NCI-H1930 (cell line): Measurements from ENCODE around the gene FAM234A.
"Not testable (repeated sequence)": the region's sequence is repeated elsewhere in the genome, so short reads cannot be mapped to it uniquely, and the experiment has no call there.

Experiments
- DNase-seq, 2 experiments: peaks; one replicate each; lab custom pipeline; 2025; lab: John Stamatoyannopoulos, UW

FAM234A gene

GRCh38 chr16:230949-231348, 3.7 kb upstream of the FAM234A start:
- no peak for DNase-seq

- no peak for DNase-seq
These were observed 5.3 kb downstream of the FAM234A start for GRCh38 chr16:239948-240277.

- no peak for DNase-seq
These were observed 5.9 kb downstream of the FAM234A start for GRCh38 chr16:240559-240958.

DNA sequence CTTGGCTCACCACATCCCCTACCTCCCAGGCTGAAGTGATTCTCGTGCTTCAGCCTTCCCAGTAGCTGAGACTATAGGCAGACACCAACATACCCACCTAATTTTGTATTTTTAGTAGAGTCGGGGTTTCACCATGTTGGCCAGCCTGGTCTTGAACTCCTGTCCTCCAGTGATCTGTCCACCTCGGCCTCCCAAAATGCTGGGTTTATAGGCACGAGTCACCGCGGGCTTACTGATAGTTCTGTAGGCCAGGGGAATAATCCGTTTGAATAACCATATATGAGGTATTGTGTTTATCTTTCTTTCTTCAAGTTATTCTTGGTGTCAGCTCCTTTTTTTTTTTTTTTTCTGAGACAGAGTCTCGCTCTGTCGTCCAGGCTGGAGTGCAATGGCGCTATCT, 7.7 kb downstream of the FAM234A start:
- DNase-seq: no peak

DNA sequence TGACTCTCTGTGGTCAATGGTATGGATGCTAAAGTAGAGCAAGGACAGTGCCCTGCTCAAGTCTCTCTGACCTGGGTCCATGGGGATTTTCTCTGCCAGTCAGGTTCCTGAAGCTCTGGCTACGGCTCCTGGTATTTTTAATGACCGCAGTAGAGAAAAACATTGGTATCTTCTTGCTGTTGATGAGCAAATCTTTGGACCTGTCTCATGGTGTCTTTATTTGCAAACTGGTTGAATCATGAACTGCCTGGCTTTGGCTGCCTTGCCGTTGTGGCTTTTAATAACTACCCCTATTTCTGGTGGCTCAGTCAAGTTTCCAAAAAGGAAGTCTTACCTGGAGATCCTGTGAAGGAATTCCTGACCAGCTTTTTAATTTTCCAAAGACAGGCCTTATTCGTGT, 8.7 kb downstream of the FAM234A start:
- no peak for DNase-seq

GRCh38 chr16:245105-245504, 10.5 kb downstream of the FAM234A start:
- DNase-seq: no peak

- DNase-seq: no peak
These were observed 12.4 kb downstream of the FAM234A start for GRCh38 chr16:247027-247426.

DNA sequence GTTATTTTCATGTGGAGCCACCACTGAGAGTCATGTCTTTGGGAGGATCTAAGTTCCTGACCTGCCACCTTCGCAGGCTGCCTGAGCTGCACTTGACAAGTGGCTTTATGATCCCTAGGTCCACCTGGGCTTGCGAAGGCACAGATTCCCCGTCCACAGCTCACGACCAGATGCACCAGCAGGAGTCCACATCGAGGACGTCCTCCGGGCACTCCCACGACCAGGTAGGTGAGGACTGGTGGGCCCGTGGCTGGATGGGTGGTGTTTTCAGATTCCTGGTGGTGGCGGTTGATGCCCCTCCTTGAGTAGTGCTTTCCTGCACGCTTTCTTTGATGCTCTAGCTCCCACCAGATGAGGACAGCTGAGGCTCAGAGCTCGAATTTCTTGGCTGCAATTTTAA, 14.8 kb downstream of the FAM234A start:
- DNase-seq: no peak

GRCh38 chr16:252366-253337, 18.0 kb downstream of the FAM234A start:
- DNase-seq: no peak

DNA sequence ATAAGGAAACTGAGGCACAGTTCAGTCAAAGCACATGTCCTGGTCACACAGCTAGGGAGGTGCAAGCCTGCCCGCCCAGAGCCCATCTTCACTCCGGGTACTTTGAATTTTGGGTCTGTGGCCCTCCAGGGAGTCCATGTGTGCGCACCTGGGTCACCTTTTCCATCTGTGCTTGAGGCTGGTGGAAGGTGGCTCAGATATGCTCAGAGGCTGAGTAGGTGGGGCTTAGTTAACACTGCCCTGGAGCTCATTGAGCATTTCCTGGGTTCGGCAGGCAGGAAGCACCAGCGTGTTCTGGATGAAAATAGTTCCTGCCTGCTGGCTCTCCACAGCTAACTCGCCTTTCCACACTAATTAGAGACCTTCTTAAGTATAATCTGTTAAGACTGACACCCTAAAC, 19.2 kb downstream of the FAM234A start:
- no peak for DNase-seq

GRCh38 chr16:254461-254860, 19.8 kb downstream of the FAM234A start:
- no peak for DNase-seq

- DNase-seq: no peak
These were observed 20.6 kb downstream of the FAM234A start for GRCh38 chr16:255183-255582.

- not testable (repeated sequence) for DNase-seq
These were observed 23.5 kb downstream of the FAM234A start for GRCh38 chr16:258091-258490.

- no peak for DNase-seq
These were observed 24.6 kb downstream of the FAM234A start for GRCh38 chr16:259226-259625.

- no peak for DNase-seq
These were observed 25.2 kb downstream of the FAM234A start for GRCh38 chr16:259814-260253.

- no peak for DNase-seq
These were observed 25.7 kb downstream of the FAM234A start for GRCh38 chr16:260326-260725.

DNA sequence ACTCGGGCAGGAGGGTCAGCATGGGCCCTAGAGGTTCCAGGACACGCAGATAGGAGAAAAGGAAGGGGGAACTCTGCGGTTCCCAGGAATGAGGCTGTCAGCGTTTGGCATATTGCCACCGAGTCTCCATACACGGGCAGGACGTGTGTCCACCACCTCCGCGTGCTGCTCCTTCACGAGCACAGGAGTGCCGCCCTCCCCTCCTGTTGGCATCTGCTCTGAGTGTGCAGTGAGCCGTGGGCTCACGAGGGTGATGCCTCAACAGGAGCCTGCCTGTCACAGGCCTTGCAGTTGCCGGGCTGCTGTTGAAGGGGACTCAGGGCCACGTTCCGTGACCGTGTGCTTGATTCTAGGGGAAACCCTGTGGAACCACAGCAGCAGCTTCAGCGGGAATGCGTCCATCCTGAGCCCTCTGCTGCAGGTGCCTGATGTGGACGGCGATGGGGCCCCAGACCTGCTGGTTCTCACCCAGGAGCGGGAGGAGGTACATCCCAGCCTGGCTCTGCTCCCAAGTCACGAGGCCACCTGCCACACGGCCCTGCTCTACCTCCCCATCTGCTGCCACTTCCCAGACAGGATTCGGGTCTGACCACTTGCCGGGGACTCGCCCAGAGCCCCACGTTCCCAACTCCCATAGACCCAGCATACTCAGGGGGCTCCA, 26.5 kb downstream of the FAM234A start:
- no peak for DNase-seq

GRCh38 chr16:262121-262745, 27.6 kb downstream of the FAM234A start:
- DNase-seq: no peak

DNA sequence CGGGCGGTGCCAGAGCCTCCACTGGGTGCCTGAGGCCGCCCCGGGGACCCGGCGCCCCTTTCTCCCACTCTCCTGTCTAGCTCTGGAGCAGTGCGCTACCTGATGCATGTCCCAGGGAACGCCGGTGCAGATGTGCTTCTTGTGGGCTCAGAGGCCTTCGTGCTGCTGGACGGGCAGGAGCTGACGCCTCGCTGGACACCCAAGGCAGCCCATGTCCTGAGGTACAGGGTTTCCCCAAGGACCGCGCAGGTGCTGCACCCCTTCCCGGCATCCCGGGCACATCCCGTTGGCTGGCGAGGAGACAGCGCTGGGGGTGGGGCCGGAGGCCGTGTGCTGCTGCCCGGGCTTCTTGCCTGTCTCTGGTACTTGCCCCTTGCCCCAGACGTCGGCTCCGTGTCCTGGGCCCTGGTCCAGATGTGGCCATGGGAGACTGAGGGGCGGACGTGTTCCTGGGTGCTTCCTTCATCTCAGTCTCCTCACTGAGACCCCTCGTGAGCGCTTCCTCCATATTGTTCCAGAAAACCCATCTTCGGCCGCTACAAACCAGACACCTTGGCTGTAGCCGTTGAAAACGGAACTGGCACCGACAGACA, 28.7 kb downstream of the FAM234A start:
- DNase-seq: no peak

- no peak for DNase-seq
These were observed 29.3 kb downstream of the FAM234A start for GRCh38 chr16:263944-264343.

DNA sequence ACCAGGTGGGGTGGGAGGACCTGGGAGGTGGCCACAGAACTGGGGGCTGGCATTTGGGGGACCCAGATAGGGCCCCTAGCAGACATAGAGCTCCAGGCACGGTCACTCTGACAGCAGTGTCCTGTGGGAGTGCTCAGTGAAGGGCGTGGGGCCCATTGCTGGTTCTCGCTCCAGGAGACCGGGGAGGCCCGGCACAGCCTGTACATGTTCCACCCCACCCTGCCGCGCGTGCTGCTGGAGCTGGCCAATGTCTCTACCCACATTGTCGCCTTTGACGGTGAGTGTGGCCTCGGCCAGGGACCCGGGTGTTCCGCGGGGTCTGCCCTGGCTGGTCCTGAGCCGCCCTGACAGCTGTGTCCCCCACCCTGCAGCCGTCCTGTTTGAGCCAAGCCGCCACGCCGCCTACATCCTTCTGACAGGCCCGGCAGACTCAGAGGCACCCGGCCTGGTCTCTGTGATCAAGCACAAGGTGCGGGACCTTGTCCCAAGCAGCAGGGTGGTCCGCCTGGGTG, 29.9 kb downstream of the FAM234A start:
- no peak for DNase-seq

- no peak for DNase-seq
These were observed 30.4 kb downstream of the FAM234A start for GRCh38 chr16:265002-265529.
